IMR-90 (cell line): ENCODE measurements around the gene ZW10. TPM values are rescaled to one million over a fixed set of nuclear protein-coding genes. Genes with fewer than 3 reads are reported as not detected.

ENCODE experiments used
- ATAC-seq: fragments of 200-7000 bp; cut with Tn5 transposase; 2 replicates; pipeline ENCODE4 v1.9.1; 2020; ENCODE audit warnings: low read depth, mild to moderate bottlenecking, moderate library complexity
- BruUV-seq: library from RNA; stranded (reverse); fragments of 400-500 nt; replicated peaks from 2 replicates; lab custom pipeline; 2021; lab: Mats Ljungman, UMichigan
- CTCF ChIA-PET: fragments of 300-600 bp; formaldehyde crosslinking; extraction: SDS; loops from one replicate; lab custom pipeline; 2021; ENCODE audit warnings: antibody characterized with exemption; lab: Yijun Ruan, JAX
- POLR2A ChIA-PET: fragments of 300-600 bp; sonication (Branson Sonifier 250); formaldehyde crosslinking; loops from one replicate; lab custom pipeline; 2022; ENCODE audit warnings: antibody characterized with exemption; ENCODE audit not compliant: unreplicated experiment; lab: Charles Lee
- DNase-seq: peaks from one replicate; pipeline ENCODE4 v3.0.0; 2013
- H2AFZ ChIP-seq: replicated peaks from 2 replicates; pipeline ENCODE3; 2013; ENCODE audit warnings: low read length, mild to moderate bottlenecking; ENCODE audit not compliant: poor library complexity
- H2AK5ac ChIP-seq: 2 replicates; pipeline ENCODE4 v1.6.1; 2013; ENCODE audit warnings: low read depth, low read length, inconsistent platforms
- H2AK9ac ChIP-seq: replicated peaks from 2 replicates; pipeline ENCODE3; 2013; ENCODE audit warnings: mild to moderate bottlenecking, low read depth, low read length, moderate library complexity; ENCODE audit not compliant: poor library complexity
- H2BK120ac ChIP-seq: 2 replicates; pipeline ENCODE4 v1.6.1; 2013; ENCODE audit warnings: low read depth, low read length, inconsistent platforms
- H2BK15ac ChIP-seq: 3 replicates; pipeline ENCODE4 v1.6.1; 2013; ENCODE audit warnings: low read depth, low read length, inconsistent platforms
- H2BK20ac ChIP-seq: 2 replicates; pipeline ENCODE4 v1.6.1; 2013; ENCODE audit warnings: low read depth, mild to moderate bottlenecking, inconsistent platforms, low read length, moderate library complexity
- H2BK5ac ChIP-seq: 2 replicates; pipeline ENCODE4 v1.6.1; 2013; ENCODE audit warnings: mild to moderate bottlenecking, low read depth, low read length, inconsistent platforms; ENCODE audit not compliant: poor library complexity, severe bottlenecking
- H3K14ac ChIP-seq: replicated peaks from 2 replicates; pipeline ENCODE4 v1.6.1; 2013; ENCODE audit warnings: low read depth, low read length, inconsistent platforms
- H3K18ac ChIP-seq: 2 replicates; pipeline ENCODE4 v1.6.1; 2013; ENCODE audit warnings: low read depth, low read length, control low read depth
- H3K23ac ChIP-seq: 2 replicates; pipeline ENCODE4 v1.6.1; 2013; ENCODE audit warnings: low read depth, low read length, inconsistent platforms
- H3K27ac ChIP-seq: 2 replicates; pipeline ENCODE4 v1.5.1; 2013; ENCODE audit warnings: mild to moderate bottlenecking, control low read depth, low read length; ENCODE audit not compliant: insufficient read depth
- H3K27me3 ChIP-seq: 2 replicates; pipeline ENCODE4 v1.6.1; 2013; ENCODE audit warnings: low read length; ENCODE audit not compliant: control insufficient read depth, insufficient read depth
- H3K36me3 ChIP-seq: 2 replicates; pipeline ENCODE4 v1.6.1; 2013; ENCODE audit warnings: low read length, mixed read lengths; ENCODE audit not compliant: control insufficient read depth, insufficient read depth
- H3K4ac ChIP-seq: 2 replicates; pipeline ENCODE4 v1.6.1; 2013; ENCODE audit warnings: low read depth, low read length, inconsistent platforms
- H3K4me1 ChIP-seq: 2 replicates; pipeline ENCODE4 v1.6.1; 2013; ENCODE audit warnings: low read length, mixed read lengths; ENCODE audit not compliant: control insufficient read depth, insufficient read depth
- H3K4me2 ChIP-seq: 2 replicates; pipeline ENCODE4 v1.6.1; 2013; ENCODE audit warnings: low read depth, mild to moderate bottlenecking, control low read depth, low read length, moderate library complexity
- H3K4me3 ChIP-seq: 2 replicates; pipeline ENCODE4 v1.5.1; 2013; ENCODE audit warnings: low read depth, mild to moderate bottlenecking, control low read depth, low read length, moderate library complexity; ENCODE audit not compliant: insufficient read depth
- H3K56ac ChIP-seq: 2 replicates; pipeline ENCODE4 v1.6.1; 2013; ENCODE audit warnings: low read length, inconsistent platforms; ENCODE audit not compliant: insufficient read depth; ENCODE audit errors: extremely low read depth
- H3K79me1 ChIP-seq, 2 experiments: 2 replicates each; pipeline ENCODE4 v1.6.1; 2013; ENCODE audit warnings: low read length in 2 of 2, inconsistent platforms in 1 of 2, low read depth in 1 of 2
- H3K9ac ChIP-seq: 2 replicates; pipeline ENCODE4 v1.6.1; 2013; ENCODE audit warnings: low read depth, low read length, control low read depth
- H3K9me1 ChIP-seq: 2 replicates; pipeline ENCODE4 v1.6.1; 2013; ENCODE audit warnings: low read length, inconsistent platforms; ENCODE audit not compliant: insufficient read depth
- H3K9me3 ChIP-seq: 2 replicates; pipeline ENCODE4 v1.6.1; 2013; ENCODE audit warnings: low read length; ENCODE audit not compliant: control insufficient read depth, insufficient read depth
- H4K20me1 ChIP-seq: 2 replicates; pipeline ENCODE4 v1.6.1; 2013; ENCODE audit warnings: low read length, inconsistent platforms; ENCODE audit not compliant: insufficient read depth
- H4K5ac ChIP-seq: 2 replicates; pipeline ENCODE4 v1.6.1; 2013; ENCODE audit warnings: mild to moderate bottlenecking, low read depth, low read length, control low read depth
- H4K8ac ChIP-seq, 2 experiments: 2 replicates each; pipeline ENCODE4 v1.6.1; 2013; ENCODE audit warnings: low read depth in 2 of 2, low read length in 2 of 2, control low read depth in 1 of 2, inconsistent platforms in 1 of 2
- H4K91ac ChIP-seq: 2 replicates; pipeline ENCODE4 v1.6.1; 2013; ENCODE audit warnings: low read depth, low read length, inconsistent platforms; ENCODE audit not compliant: insufficient read depth
- BHLHE40 ChIP-seq: fragments of 150-350 bp; IDR thresholded peaks from 2 replicates; pipeline ENCODE4 v1.6.1; 2016; ENCODE audit warnings: mild to moderate bottlenecking, low read depth, low read length
- CEBPB ChIP-seq: IDR thresholded peaks from 2 replicates; pipeline ENCODE4 v1.6.1; 2012; ENCODE audit warnings: low read depth, low read length, improper control_type of control experiment
- CHD1 ChIP-seq: IDR thresholded peaks from 2 replicates; pipeline ENCODE4 v1.6.1; 2012; ENCODE audit warnings: low read depth, low read length, improper control_type of control experiment
- CTCF ChIP-seq: conservative IDR thresholded peaks from 2 replicates; pipeline ENCODE4 v1.5.1; 2012; ENCODE audit warnings: mild to moderate bottlenecking, low read depth, low read length, improper control_type of control experiment
- ELK1 ChIP-seq: fragments of 150-350 bp; IDR thresholded peaks from 2 replicates; pipeline ENCODE4 v1.6.1; 2016; ENCODE audit warnings: low read depth, mild to moderate bottlenecking, low read length, moderate library complexity, borderline replicate concordance
- FOS ChIP-seq: fragments of 150-350 bp; IDR thresholded peaks from 2 replicates; pipeline ENCODE4 v1.6.1; 2016; ENCODE audit warnings: low read depth, low read length
- MAFK ChIP-seq: IDR thresholded peaks from 2 replicates; pipeline ENCODE4 v1.6.1; 2012; ENCODE audit warnings: low read depth, low read length, improper control_type of control experiment
- MAZ ChIP-seq: IDR thresholded peaks from 2 replicates; pipeline ENCODE4 v1.6.1; 2012; ENCODE audit warnings: low read depth, mild to moderate bottlenecking, low read length, improper control_type of control experiment, moderate library complexity, borderline replicate concordance
- POLR2A ChIP-seq: IDR thresholded peaks from 2 replicates; pipeline ENCODE4 v1.6.1; 2012; ENCODE audit warnings: mild to moderate bottlenecking, low read depth, low read length
- RAD21 ChIP-seq: IDR thresholded peaks from 2 replicates; pipeline ENCODE4 v1.6.1; 2012; ENCODE audit warnings: low read length, improper control_type of control experiment
- RCOR1 ChIP-seq: IDR thresholded peaks from 2 replicates; pipeline ENCODE4 v1.6.1; 2012; ENCODE audit warnings: mild to moderate bottlenecking, low read length, improper control_type of control experiment; ENCODE audit not compliant: insufficient replicate concordance
- RFX5 ChIP-seq: IDR thresholded peaks from 2 replicates; pipeline ENCODE4 v1.8.0; 2012; ENCODE audit warnings: low read depth, mild to moderate bottlenecking, low read length, moderate library complexity
- SMC3 ChIP-seq: fragments of 150-350 bp; IDR thresholded peaks from 2 replicates; pipeline ENCODE4 v1.6.1; 2016; ENCODE audit warnings: low read depth, mild to moderate bottlenecking, antibody characterized with exemption, low read length, moderate library complexity
- USF2 ChIP-seq: fragments of 150-350 bp; IDR thresholded peaks from 2 replicates; pipeline ENCODE4 v1.6.1; 2017; ENCODE audit warnings: mild to moderate bottlenecking, antibody characterized with exemption, low read length, low read depth
- WGBS, 2 experiments: methylation state at CpG; one replicate each; pipeline versions ENCODE4 v1.1.5 to v1.1.7; 2013; ENCODE audit warnings: missing lambda C conversion rate in 2 of 2; ENCODE audit not compliant: insufficient read length in 1 of 2; ENCODE audit errors: extremely low coverage in 2 of 2; 5-methylcytosine and 5-hydroxymethylcytosine counted together
- dilution Hi-C: fragments of 300-500 bp; cut with HindIII; formaldehyde crosslinking; loops from one replicate; pipeline ENCODE4 v1.14.3; 2018; ENCODE audit warnings: low sequenced_read_pairs; ENCODE audit not compliant: unreplicated experiment
- in situ Hi-C: fragments of 300-500 bp; cut with MboI; formaldehyde crosslinking; loops from 3 replicates; pipeline ENCODE4 v1.14.3; 2019; ENCODE audit warnings: low sequenced_read_pairs, inconsistent platforms, mixed read lengths
- intact Hi-C: fragments of 100-400 bp; cut with micrococcal nuclease; formaldehyde crosslinking; loops from 2 replicates; pipeline ENCODE4 v1.10.0; 2022
- polyA plus RNA-seq, 3 experiments: library from polyadenylated mRNA; depleted of rRNA; stranded (reverse); fragments of >200 nt; gene quantifications; 2 replicates each; pipeline ENCODE4 v1.2.3, GENCODE V29; 2012; ENCODE audit warnings: low replicate concordance in 1 of 3
- total RNA-seq: library from RNA; depleted of rRNA; stranded (reverse); fragments of >200 nt; gene quantifications from 2 replicates; pipeline ENCODE4 v1.2.3, GENCODE V29; 2012

ZW10 gene
- total and polyA plus RNA-seq, 2 of the 4 experiments (the other 2 are of a cell fraction), result 10.3 to 30.6 TPM

GRCh38 chr11:113760241-113760640, 13.3 kb downstream of the ZW10 start:
- Histone ChIP-seq H3K56ac (no peak overlapping the region), H3K79me1 (peaks cover 8 to 11% of the 10 kb centered on the region in 2 experiments; a peak in 1 of 4 replicates), H3K18ac (no peak overlapping the region), H2BK15ac (no peak overlapping the region), H3K27ac (no peak overlapping the region), H3K9me3 (no peaks in the 10 kb centered on the region), H3K36me3 (peaks cover 15% of the 10 kb centered on the region), H2BK120ac (no peak overlapping the region), H2AFZ (no peak overlapping the region), H2AK5ac (no peak overlapping the region), H3K23ac (no peak overlapping the region), H4K5ac (no peak overlapping the region), H4K8ac (no peak overlapping the region), H3K4me2 (no peak overlapping the region), H3K9ac (no peak overlapping the region), H3K4ac (no peak overlapping the region), H3K4me3 (no peak overlapping the region), H3K4me1 (no peaks in the 10 kb centered on the region), H2BK5ac (no peak overlapping the region), H4K20me1 (peaks cover 4% of the 10 kb centered on the region), H2AK9ac (no peak overlapping the region), H2BK20ac (no peak overlapping the region), H3K27me3 (no peaks in the 10 kb centered on the region), H3K14ac (no peak overlapping the region), H4K91ac (no peak overlapping the region), H3K9me1 (no peaks in the 10 kb centered on the region)
- dilution Hi-C loops, result no loop called here
- ChIA-PET CTCF (no interaction called here), POLR2A (no interaction called here)
- in situ Hi-C loops, result no loop called here
- TF ChIP-seq ELK1 (no peak), BHLHE40 (no peak), RAD21 (no peak), POLR2A (no peak), RCOR1 (no peak), USF2 (no peak), MAZ (no peak), MAFK (no peak), CTCF (no peak), RFX5 (no peak), FOS (no peak), CEBPB (no peak), SMC3 (no peak), CHD1 (no peak)
- ATAC-seq (no peak), DNase-seq (no peak)
- intact Hi-C loops, result no loop called here
- no TSS peak for BruUV-seq
- WGBS, 2 experiments, result no CpG with 5 or more reads among the region's 3 CpGs
